ENCODE measurements around the gene BBS4. TPM values are rescaled to one million over a fixed set of nuclear protein-coding genes. Genes with fewer than 3 reads are reported as not detected.
"Not testable (repeated sequence)": the region's sequence is repeated elsewhere in the genome, so short reads cannot be mapped to it uniquely, and the experiment has no call there.

Gene BBS4
- total and polyA plus RNA-seq, 4 donors, result 42.3 to 48.4 (median 45.1) TPM

DNA sequence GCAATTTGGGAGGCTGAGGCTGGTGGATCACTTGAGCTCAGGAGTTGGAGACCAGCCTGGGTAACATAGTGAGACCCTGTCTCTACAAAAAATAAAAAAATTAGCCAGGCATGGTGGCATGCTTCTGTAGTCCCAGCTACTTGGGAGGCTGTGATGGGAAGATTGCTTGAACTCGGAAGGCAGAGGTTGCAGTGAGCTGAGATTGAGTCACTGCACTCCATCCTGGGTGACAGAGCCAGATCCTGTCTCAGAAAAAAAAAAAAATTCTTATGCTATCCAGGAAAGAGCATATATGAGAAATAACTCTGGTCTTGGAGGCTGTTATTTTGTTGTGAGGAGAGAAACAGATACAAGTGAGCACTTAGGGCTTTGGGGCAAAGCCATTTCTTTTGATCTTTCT lies 42.2 kb downstream of the BBS4 start:
- DNase-seq (ENCODE audit: low read depth in 4 of 6, low spot score in 6 of 6); H3K9me3 ChIP-seq (ENCODE audit: control insufficient read depth, insufficient read depth, low read length); H3K4me3 ChIP-seq (ENCODE audit: low read depth, low read length); H3K27me3 ChIP-seq (ENCODE audit: control insufficient read depth, insufficient read depth, low read length); H3K27ac ChIP-seq (ENCODE audit: low read depth, low read length); H3K4me1 ChIP-seq (ENCODE audit: control insufficient read depth, insufficient read depth, low read length): not testable (repeated sequence)
- H3K36me3 ChIP-seq (ENCODE audit: control insufficient read depth, insufficient read depth, low read length), result peaks cover 14% of the 10 kb centered on the region
- WGBS (ENCODE audit: insufficient coverage), result no CpG with 5 or more reads among the region's 1 CpG

DNA sequence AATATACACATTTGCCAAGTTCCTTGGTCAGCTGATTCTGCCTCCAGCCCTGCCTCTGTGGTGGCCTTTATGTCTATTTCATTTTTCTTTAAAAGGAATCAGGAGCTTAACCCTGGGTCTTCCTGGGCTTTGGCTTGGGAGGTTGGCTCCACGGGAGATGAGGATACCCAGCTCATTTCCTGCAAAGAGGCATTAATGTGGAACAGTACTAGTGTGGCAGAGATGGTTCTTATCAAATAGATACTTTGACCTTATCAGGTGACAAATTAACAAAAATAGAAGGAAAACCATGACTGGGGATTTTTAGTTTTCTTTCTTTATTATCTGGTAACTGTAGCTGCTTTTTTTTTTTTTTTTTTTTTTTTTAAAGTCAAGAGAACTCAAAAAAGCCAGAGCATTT lies 42.8 kb downstream of the BBS4 start:
- DNase-seq (ENCODE audit: low read depth in 4 of 6, low spot score in 6 of 6), result no peak
- Histone ChIP-seq H3K9me3 (ENCODE audit: control insufficient read depth, insufficient read depth, low read length) (no peaks in the 10 kb centered on the region), H3K27ac (ENCODE audit: low read depth, low read length) (no peak overlapping the region), H3K4me3 (ENCODE audit: low read depth, low read length) (no peak overlapping the region), H3K4me1 (ENCODE audit: control insufficient read depth, insufficient read depth, low read length) (no peaks in the 10 kb centered on the region), H3K27me3 (ENCODE audit: control insufficient read depth, insufficient read depth, low read length) (no peaks in the 10 kb centered on the region), H3K36me3 (ENCODE audit: control insufficient read depth, insufficient read depth, low read length) (peaks cover 14% of the 10 kb centered on the region)
- no CpG with 5 or more reads among the region's 1 CpG for WGBS (ENCODE audit: insufficient coverage)

DNA sequence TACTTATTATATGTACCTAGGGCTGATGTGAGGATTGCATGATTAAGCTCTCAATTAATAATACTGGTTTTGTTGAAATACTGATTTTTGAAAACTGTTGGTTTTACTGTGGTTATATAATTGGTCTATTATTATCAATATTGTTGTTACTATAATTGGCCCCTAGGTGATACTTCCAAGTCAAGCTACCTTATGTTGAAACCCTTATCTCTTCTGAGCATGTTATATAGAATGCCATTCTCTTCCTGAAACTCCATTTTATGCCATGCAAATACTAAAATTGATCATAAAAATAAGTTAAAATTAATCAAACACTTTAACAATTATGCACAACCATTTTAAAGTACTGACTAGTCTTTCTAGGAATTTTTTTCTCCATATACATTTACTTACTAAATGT lies 46.1 kb downstream of the BBS4 start:
- Histone ChIP-seq H3K27me3 (ENCODE audit: control insufficient read depth, insufficient read depth, low read length) (no peaks in the 10 kb centered on the region), H3K36me3 (ENCODE audit: control insufficient read depth, insufficient read depth, low read length) (peaks cover 19% of the 10 kb centered on the region), H3K9me3 (ENCODE audit: control insufficient read depth, insufficient read depth, low read length) (no peaks in the 10 kb centered on the region)

DNA sequence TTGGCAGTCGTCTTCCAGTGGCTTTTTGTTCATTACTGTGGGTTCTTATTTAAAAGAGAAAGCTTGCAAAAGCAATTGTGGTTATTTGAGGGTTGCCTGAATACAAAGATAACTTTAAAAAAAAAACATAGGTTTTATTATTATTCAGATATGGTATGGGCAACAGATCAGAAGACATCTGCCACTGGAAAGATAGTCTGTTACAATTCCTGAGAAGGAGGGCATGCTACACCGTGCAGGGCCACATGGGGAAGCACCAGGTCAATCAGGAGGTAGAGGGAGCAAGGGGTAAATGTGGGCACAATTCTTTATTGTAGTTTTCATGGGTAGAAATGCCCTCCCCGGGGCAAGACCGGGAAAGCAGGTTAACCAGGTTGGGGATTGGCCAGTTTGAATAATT lies 46.5 kb downstream of the BBS4 start:
- no peak for DNase-seq (ENCODE audit: low read depth in 4 of 6, low spot score in 6 of 6)
- Histone ChIP-seq H3K4me1 (ENCODE audit: control insufficient read depth, insufficient read depth, low read length) (no peaks in the 10 kb centered on the region), H3K27me3 (ENCODE audit: control insufficient read depth, insufficient read depth, low read length) (no peaks in the 10 kb centered on the region), H3K4me3 (ENCODE audit: low read depth, low read length) (no peak overlapping the region), H3K27ac (ENCODE audit: low read depth, low read length) (no peak overlapping the region), H3K9me3 (ENCODE audit: control insufficient read depth, insufficient read depth, low read length) (no peaks in the 10 kb centered on the region), H3K36me3 (ENCODE audit: control insufficient read depth, insufficient read depth, low read length) (peaks cover 19% of the 10 kb centered on the region)
- WGBS (ENCODE audit: insufficient coverage), result 100% methylated on average over 3 of the region's 4 CpGs

More for the DNA sequence above, 46.1 kb downstream of the BBS4 start:
- no peaks in the 10 kb centered on the region for H3K4me1 ChIP-seq (ENCODE audit: control insufficient read depth, insufficient read depth, low read length)
- no peak for DNase-seq (ENCODE audit: low read depth in 4 of 6, low spot score in 6 of 6)
- no peak overlapping the region for H3K4me3 ChIP-seq (ENCODE audit: low read depth, low read length)
- H3K27ac ChIP-seq (ENCODE audit: low read depth, low read length), result no peak overlapping the region

DNA sequence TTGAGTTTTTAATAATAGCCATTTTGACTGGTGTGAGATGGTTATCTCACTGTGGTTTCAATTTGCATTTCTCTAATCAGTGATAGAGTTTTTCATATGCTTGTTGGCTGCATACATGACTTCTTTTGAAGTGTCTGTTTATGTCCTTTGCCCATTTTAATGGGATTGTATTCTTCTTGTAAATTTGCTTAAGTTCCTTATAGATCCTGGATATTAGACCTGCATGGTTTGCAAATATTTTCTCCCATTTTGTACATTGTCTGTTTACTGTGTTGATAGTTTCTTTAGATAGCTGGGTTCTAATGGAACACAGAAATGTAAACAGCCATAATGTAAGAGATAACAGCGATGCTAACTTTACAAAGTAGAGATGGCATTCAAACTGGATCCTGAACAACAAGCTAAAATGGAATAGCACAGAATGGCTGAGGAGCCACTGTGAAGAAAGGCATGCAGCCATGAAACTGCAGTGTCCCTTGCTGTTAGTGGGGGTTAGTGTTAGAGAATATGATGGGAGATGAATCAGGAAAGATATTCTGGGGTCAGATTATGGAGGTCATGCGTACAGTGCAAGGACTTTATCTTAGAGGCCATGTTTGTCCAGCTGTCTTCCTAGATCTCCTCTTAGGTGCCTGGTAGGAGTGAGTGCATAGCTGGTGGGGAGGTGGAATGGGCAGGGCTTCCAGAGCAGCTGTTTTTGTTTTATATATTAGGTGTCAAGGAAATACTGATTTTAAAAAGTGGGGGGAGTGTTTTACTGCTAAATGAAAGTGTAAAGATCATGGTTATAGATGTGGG lies 48.1 kb downstream of the BBS4 start:
- no peaks in the 10 kb centered on the region for H3K9me3 ChIP-seq (ENCODE audit: control insufficient read depth, insufficient read depth, low read length)
- no peak overlapping the region for H3K27ac ChIP-seq (ENCODE audit: low read depth, low read length)
- H3K4me3 ChIP-seq (ENCODE audit: low read depth, low read length), result no peak overlapping the region
- no peaks in the 10 kb centered on the region for H3K27me3 ChIP-seq (ENCODE audit: control insufficient read depth, insufficient read depth, low read length)
- H3K36me3 ChIP-seq (ENCODE audit: control insufficient read depth, insufficient read depth, low read length), result peaks cover 23% of the 10 kb centered on the region
- no peaks in the 10 kb centered on the region for H3K4me1 ChIP-seq (ENCODE audit: control insufficient read depth, insufficient read depth, low read length)
- 95% methylated on average over 2 of the region's 2 CpGs for WGBS (ENCODE audit: insufficient coverage)
- no peak for DNase-seq (ENCODE audit: low read depth in 4 of 6, low spot score in 6 of 6)

DNA sequence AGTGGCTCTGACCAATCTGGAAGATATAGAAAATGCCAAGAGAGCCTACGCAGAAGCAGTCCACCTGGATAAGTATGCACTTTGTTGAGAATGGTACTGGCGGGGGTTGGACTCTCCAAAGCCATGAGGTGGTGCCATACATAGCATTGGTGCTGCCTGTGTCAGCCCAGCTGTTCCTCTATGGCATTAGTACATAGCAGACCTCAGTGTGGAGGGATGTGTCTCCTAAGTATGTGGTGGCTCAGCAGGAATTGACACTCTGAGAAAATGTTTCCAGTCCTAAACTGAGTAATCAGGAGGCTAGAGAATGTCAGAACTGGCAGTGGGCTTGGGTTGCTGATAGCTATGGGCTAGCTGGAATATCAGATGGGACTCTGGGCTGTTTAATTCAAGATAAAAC lies 49.1 kb downstream of the BBS4 start:
- 96% methylated on average over 2 of the region's 2 CpGs for WGBS (ENCODE audit: insufficient coverage)
- H3K36me3 ChIP-seq (ENCODE audit: control insufficient read depth, insufficient read depth, low read length), result peaks cover 23% of the 10 kb centered on the region
- no peak for DNase-seq (ENCODE audit: low read depth in 4 of 6, low spot score in 6 of 6)

DNA sequence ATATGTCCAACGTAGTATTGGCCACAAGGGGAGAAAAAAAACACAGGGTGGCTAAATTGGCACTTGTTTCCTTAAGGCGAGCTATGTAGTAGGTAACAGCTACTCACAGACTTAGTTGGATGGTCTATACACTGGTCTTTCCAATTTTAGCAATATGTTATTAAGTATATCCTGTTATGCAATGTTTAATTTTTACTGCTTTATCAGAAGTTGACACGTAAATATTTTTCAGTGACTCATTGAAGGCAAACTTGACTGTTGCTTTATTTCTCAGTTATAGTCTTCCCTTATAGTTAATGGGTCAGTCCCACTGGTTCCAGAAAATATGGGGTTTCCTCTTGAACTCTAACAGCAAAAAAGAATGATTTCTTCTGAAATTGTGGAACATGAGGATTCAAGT lies 51.1 kb downstream of the BBS4 start:
- H3K4me3 ChIP-seq (ENCODE audit: low read depth, low read length), result no peak overlapping the region
- no peaks in the 10 kb centered on the region for H3K27me3 ChIP-seq (ENCODE audit: control insufficient read depth, insufficient read depth, low read length)
- WGBS (ENCODE audit: insufficient coverage), result 100% methylated on average over 1 of the region's 3 CpGs
- no peak for DNase-seq (ENCODE audit: low read depth in 4 of 6, low spot score in 6 of 6)
- H3K4me1 ChIP-seq (ENCODE audit: control insufficient read depth, insufficient read depth, low read length), result no peaks in the 10 kb centered on the region
- no peaks in the 10 kb centered on the region for H3K9me3 ChIP-seq (ENCODE audit: control insufficient read depth, insufficient read depth, low read length)
- H3K27ac ChIP-seq (ENCODE audit: low read depth, low read length), result no peak overlapping the region
- peaks cover 20% of the 10 kb centered on the region for H3K36me3 ChIP-seq (ENCODE audit: control insufficient read depth, insufficient read depth, low read length)

More for the DNA sequence above, 49.1 kb downstream of the BBS4 start:
- Histone ChIP-seq H3K4me3 (ENCODE audit: low read depth, low read length) (no peak overlapping the region), H3K27ac (ENCODE audit: low read depth, low read length) (no peak overlapping the region), H3K9me3 (ENCODE audit: control insufficient read depth, insufficient read depth, low read length) (no peaks in the 10 kb centered on the region), H3K4me1 (ENCODE audit: control insufficient read depth, insufficient read depth, low read length) (no peaks in the 10 kb centered on the region), H3K27me3 (ENCODE audit: control insufficient read depth, insufficient read depth, low read length) (no peaks in the 10 kb centered on the region)

DNA sequence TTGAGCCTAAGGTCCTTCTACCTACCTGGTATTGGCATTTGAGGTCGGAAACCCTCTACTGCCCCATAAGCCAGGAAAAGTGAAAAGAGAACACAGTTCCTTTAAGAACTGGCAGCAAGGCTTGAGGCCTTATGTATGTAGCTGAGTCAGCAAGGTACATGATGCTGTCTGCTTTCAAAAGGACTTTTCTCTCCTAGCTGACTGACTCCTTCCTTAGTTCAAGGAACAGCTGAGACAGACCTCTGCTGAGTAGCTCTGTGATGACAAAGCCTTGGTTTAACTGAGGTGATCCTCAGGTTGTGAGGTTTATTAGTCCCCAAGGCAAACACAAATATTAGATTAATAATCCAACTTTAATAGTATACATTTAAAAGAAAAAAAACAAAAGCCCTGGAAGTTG lies 51.7 kb downstream of the BBS4 start:
- Histone ChIP-seq H3K4me3 (ENCODE audit: low read depth, low read length) (no peak overlapping the region), H3K9me3 (ENCODE audit: control insufficient read depth, insufficient read depth, low read length) (no peaks in the 10 kb centered on the region), H3K4me1 (ENCODE audit: control insufficient read depth, insufficient read depth, low read length) (no peaks in the 10 kb centered on the region), H3K27me3 (ENCODE audit: control insufficient read depth, insufficient read depth, low read length) (no peaks in the 10 kb centered on the region), H3K36me3 (ENCODE audit: control insufficient read depth, insufficient read depth, low read length) (peaks cover 18% of the 10 kb centered on the region), H3K27ac (ENCODE audit: low read depth, low read length) (no peak overlapping the region)
- DNase-seq (ENCODE audit: low read depth in 4 of 6, low spot score in 6 of 6), result no peak
- no CpG with 5 or more reads among the region's 1 CpG for WGBS (ENCODE audit: insufficient coverage)

DNA sequence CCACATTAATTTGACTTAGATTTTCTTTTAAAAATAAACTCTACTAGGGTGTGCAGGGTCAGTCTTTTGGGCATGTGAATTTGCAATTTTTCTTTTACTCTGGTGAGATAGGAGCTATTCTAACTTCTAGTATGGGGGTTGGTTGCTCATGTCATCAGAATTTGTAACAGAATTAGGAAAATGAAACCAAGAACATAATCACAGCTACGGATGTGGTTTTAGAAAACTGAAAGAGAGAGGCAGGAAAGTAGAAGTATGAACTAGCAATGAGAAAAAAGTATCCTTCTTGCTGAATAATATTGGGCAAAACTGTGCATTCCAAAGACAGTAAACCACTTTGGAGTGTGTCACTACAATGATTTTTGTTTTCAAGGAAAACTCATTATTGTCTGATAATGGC lies 54.2 kb downstream of the BBS4 start:
- WGBS (ENCODE audit: insufficient coverage), result 100% methylated on average over 1 of the region's 1 CpG
- Histone ChIP-seq H3K4me3 (ENCODE audit: low read depth, low read length) (no peak overlapping the region), H3K4me1 (ENCODE audit: control insufficient read depth, insufficient read depth, low read length) (no peaks in the 10 kb centered on the region), H3K36me3 (ENCODE audit: control insufficient read depth, insufficient read depth, low read length) (peaks cover 14% of the 10 kb centered on the region), H3K9me3 (ENCODE audit: control insufficient read depth, insufficient read depth, low read length) (no peaks in the 10 kb centered on the region), H3K27me3 (ENCODE audit: control insufficient read depth, insufficient read depth, low read length) (no peaks in the 10 kb centered on the region), H3K27ac (ENCODE audit: low read depth, low read length) (no peak overlapping the region)
- no peak for DNase-seq (ENCODE audit: low read depth in 4 of 6, low spot score in 6 of 6)

DNA sequence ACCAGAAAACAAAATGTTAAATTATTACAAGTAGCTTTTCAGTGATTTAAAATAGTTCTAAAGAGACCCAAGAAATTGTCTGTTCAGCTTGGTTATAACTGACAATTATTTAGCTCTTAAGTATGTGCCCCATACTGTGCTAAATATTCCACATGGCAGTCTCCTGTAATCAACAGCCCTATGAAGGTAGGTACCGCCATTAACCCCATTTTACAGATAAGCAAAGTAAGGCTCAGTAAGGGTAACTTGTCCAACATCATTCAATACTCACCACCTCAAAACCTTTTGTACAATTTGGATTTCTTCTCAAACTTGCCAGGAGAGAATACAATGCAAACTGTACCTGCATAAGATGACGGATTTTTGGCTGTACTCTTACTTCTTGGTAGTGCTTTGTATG lies 63.7 kb downstream of the BBS4 start:
- H3K9me3 ChIP-seq (ENCODE audit: control insufficient read depth, insufficient read depth, low read length), result no peaks in the 10 kb centered on the region
- H3K27ac ChIP-seq (ENCODE audit: low read depth, low read length), result no peak overlapping the region
- H3K36me3 ChIP-seq (ENCODE audit: control insufficient read depth, insufficient read depth, low read length), result peaks cover 10% of the 10 kb centered on the region
- DNase-seq (ENCODE audit: low read depth in 4 of 6, low spot score in 6 of 6), result no peak
- H3K4me1 ChIP-seq (ENCODE audit: control insufficient read depth, insufficient read depth, low read length), result no peaks in the 10 kb centered on the region
- no CpG with 5 or more reads among the region's 2 CpGs for WGBS (ENCODE audit: insufficient coverage)
- no peak overlapping the region for H3K4me3 ChIP-seq (ENCODE audit: low read depth, low read length)
- no peaks in the 10 kb centered on the region for H3K27me3 ChIP-seq (ENCODE audit: control insufficient read depth, insufficient read depth, low read length)

Measured in spinal cord (tissue), 10 donors.